DOHH2 (cell line): Measurements from ENCODE around the gene HTR2C.

Source experiments
- CTCF ChIP-seq: fragments of 200-600 bp; sonication (generic); IDR thresholded peaks from one replicate; pipeline ENCODE4 v1.5.1; 2014; ENCODE audit warnings: antibody characterized with exemption, mild to moderate bottlenecking, low read depth, low read length; ENCODE audit not compliant: poor library complexity, severe bottlenecking
- EZH2phosphoT487 ChIP-seq: fragments of 200-600 bp; sonication (generic); IDR thresholded peaks from 2 replicates; pipeline ENCODE4 v1.6.1; 2017; ENCODE audit warnings: borderline replicate concordance, mild to moderate bottlenecking, antibody characterized with exemption, low read length, moderate library complexity, mixed read lengths

GRCh38 chrX:114774691-114775090 is 190.8 kb downstream of the HTR2C start:
- TF ChIP-seq CTCF (no peak), EZH2phosphoT487 (no peak)
